Adrenal gland (tissue), 12 donors: ENCODE measurements around the gene DISP2. TPM values are rescaled to one million over a fixed set of nuclear protein-coding genes. Genes with fewer than 3 reads are reported as not detected.

ENCODE experiments used
- DNase-seq, 7 donors: peaks; one replicate each; pipeline ENCODE4 v3.0.0-alpha.2; 2019 to 2020
- H3K27ac ChIP-seq, 5 donors: fragments of 200-600 bp; sonication (generic) in 4 of 5; 1 replicate in 3 of 5; 2 replicates in 2 of 5; pipeline versions ENCODE4 v1.5.1 to v1.8.0; 2016 to 2020; ENCODE audit warnings: mild to moderate bottlenecking in 1 of 5
- H3K27me3 ChIP-seq: fragments of 200-600 bp; 2 replicates; pipeline ENCODE4 v1.8.0; 2021
- H3K36me3 ChIP-seq, 2 donors: fragments of 200-600 bp; replicated peaks in 1 of 2; 1 replicate in 1 of 2; 2 replicates in 1 of 2; pipeline versions ENCODE4 v1.5.1 to v1.8.0; 2018 to 2022
- H3K4me1 ChIP-seq, 2 donors: fragments of 200-600 bp; replicated peaks in 1 of 2; 1 replicate in 1 of 2; 2 replicates in 1 of 2; pipeline versions ENCODE4 v1.5.1 to v1.8.0; 2018 to 2021
- H3K4me3 ChIP-seq, 4 donors: fragments of 200-600 bp; sonication (generic) in 3 of 4; one replicate each; pipeline ENCODE4 v1.5.1; 2016 to 2018
- H3K9me3 ChIP-seq, 3 donors: fragments of 200-600 bp; sonication (generic) in 1 of 3; replicated peaks in 1 of 3; 1 replicate in 2 of 3; 2 replicates in 1 of 3; pipeline versions ENCODE4 v1.5.1 to v1.8.0; 2016 to 2021
- POLR2A ChIP-seq, 2 donors: fragments of 450-650 bp; IDR thresholded peaks; one replicate each; pipeline ENCODE4 v1.6.1; 2017; ENCODE audit warnings: antibody characterized with exemption in 2 of 2, mild to moderate bottlenecking in 2 of 2, moderate library complexity in 1 of 2
- WGBS, 4 donors: extraction: QIAGEN DNeasy Blood & Tissue Kit in 2 of 4; methylation state at CpG; one replicate each; pipeline versions ENCODE4 v1.1.5 to v1.1.7; 2013 to 2017; 5-methylcytosine and 5-hydroxymethylcytosine counted together
- intact Hi-C, 2 donors: fragments of 100-400 bp; cut with DNase I; formaldehyde crosslinking; loops; one replicate each; pipeline versions ENCODE4 v1.14.1 to v1.15.0; 2022 to 2023
- polyA plus RNA-seq, 3 donors: library from polyadenylated mRNA; stranded (reverse); fragments of 200-250 nt in 2 of 3; fragments of 350-450 nt in 1 of 3; fragmentation: Illumina TruSeq in 1 of 3; extraction: RNeasy Lipid Tissue Mini Kit (QIAGEN cat#74804) in 1 of 3; gene quantifications; one replicate each; pipeline ENCODE4 v1.2.3, GENCODE V29; 2013 to 2014
- total RNA-seq, 9 donors: library from RNA; depleted of rRNA in 4 of 9; stranded (reverse); fragments of >200 nt in 4 of 9; fragments of 120-200 nt in 1 of 9; fragmentation: NEBNext Ultra II Directional in 1 of 9; extraction: Animal tissue kit (Norgen Biotek cat#: 25700) in 1 of 9; gene quantifications; one replicate each; pipeline versions ENCODE4 v1.1.0 to v1.2.4, GENCODE V29; 2013 to 2023
- TF ChIP-seq, protein P1 (sequence below), 6 experiments: fragments of 450-650 bp in 4 of 6; fragments of 200-600 bp in 2 of 6; sonication (generic) in 1 of 6; IDR thresholded peaks; 1 replicate in 5 of 6; 2 replicates in 1 of 6; pipeline versions ENCODE4 v1.5.1 to v1.8.0; 2016 to 2021; ENCODE audit warnings: antibody characterized with exemption in 6 of 6, mild to moderate bottlenecking in 2 of 6, moderate library complexity in 1 of 6
- donor health status: healthy with polysubstance abuse.
- donor health status: Bipolar disorder and iron deficiency.
- donor health status: DM: yes; HTN: yes; CAD: no.
- donor health status: DM: no; HTN: no; CAD: no.
- donor health status: DM: no; HTN: no; CAD: no.
- donor health status: DM: yes; HTN: yes; CAD: no.

The DISP2 gene
- total and polyA plus RNA-seq, 12 donors = 0.36 to 19.4 (median 1.2) TPM; not detected in 1

DNA sequence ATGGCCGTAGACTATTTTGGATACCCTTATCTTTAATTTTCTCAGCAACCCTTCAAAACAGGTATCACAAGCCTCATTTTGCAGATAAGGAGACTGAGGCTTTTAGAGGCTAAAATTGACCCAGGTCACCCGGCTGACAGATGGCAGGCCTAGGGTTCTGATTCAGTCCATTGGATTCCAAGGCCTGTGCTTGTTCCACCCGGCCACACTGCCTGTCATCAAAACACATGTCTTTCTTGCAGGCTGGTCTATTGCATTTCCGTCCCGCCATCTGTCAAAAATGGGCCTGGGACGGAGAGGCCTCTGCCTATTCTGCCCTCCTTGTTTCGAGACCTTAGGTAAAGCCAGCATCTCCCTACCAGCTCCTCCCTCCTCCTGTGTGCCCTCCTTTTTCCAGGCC, 26.4 kb upstream of the DISP2 start:
- peak overlapping the region in 1 of 5 donors; percentile 18 for H3K27ac ChIP-seq
- intact Hi-C loops = no loop called here
- no peaks in the 10 kb centered on the region for H3K9me3 ChIP-seq
- no peak overlapping the region for H3K4me3 ChIP-seq
- H3K4me1 ChIP-seq = peaks cover 0 to 29% of the 10 kb centered on the region in 2 donors
- H3K36me3 ChIP-seq = no peaks in the 10 kb centered on the region
- DNase-seq = no peak
- no peaks in the 10 kb centered on the region for H3K27me3 ChIP-seq
- TF ChIP-seq, protein P1, sequence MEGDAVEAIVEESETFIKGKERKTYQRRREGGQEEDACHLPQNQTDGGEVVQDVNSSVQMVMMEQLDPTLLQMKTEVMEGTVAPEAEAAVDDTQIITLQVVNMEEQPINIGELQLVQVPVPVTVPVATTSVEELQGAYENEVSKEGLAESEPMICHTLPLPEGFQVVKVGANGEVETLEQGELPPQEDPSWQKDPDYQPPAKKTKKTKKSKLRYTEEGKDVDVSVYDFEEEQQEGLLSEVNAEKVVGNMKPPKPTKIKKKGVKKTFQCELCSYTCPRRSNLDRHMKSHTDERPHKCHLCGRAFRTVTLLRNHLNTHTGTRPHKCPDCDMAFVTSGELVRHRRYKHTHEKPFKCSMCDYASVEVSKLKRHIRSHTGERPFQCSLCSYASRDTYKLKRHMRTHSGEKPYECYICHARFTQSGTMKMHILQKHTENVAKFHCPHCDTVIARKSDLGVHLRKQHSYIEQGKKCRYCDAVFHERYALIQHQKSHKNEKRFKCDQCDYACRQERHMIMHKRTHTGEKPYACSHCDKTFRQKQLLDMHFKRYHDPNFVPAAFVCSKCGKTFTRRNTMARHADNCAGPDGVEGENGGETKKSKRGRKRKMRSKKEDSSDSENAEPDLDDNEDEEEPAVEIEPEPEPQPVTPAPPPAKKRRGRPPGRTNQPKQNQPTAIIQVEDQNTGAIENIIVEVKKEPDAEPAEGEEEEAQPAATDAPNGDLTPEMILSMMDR (IDR thresholded peaks at IDR 0.05) = no peak
- TF ChIP-seq POLR2A (IDR thresholded peaks at IDR 0.05) = no peak
- WGBS, 4 donors = 90 to 96% (median 90%) methylated on average over 7 of the region's 7 CpGs

DNA sequence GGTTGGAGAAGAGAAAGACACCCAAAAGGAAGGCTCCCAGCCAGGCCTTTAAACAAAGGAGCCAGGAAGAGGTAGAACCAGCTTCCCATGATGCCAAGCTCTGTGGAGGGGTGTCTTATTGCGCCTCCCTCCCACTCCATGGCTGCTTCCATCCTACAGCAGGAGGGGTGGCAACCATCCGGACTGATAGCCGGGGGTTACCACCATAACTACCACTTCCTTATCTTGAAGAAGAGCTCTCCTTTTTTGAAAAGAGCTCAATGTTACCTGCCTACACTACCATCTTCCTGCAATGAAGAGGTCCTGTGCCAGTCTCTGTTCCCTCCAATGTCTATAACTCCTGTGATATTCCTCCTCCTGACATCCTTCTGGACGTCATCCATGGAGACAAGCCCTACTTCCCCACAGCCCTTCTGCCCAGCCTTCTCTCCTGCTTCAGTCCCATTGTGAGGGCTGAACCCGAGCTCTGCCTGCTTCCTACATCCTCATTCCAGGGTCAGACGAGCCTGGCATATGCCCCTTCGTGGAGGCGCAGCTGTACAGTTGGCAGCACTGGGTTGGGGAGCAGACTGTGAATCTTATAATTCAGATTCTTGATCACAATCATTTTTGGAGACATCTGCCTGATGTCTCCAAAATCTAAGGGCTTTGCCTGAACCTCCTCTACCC, 25.8 kb upstream of the DISP2 start:
- no peaks in the 10 kb centered on the region for H3K9me3 ChIP-seq
- 59 to 72% (median 70%) methylated on average over 8 of the region's 8 CpGs for WGBS, 4 donors
- TF ChIP-seq, protein P1 (IDR thresholded peaks at IDR 0.05) = no peak
- TF ChIP-seq POLR2A (IDR thresholded peaks at IDR 0.05) = no peak
- H3K36me3 ChIP-seq = no peaks in the 10 kb centered on the region
- H3K27me3 ChIP-seq = no peaks in the 10 kb centered on the region
- H3K27ac ChIP-seq = peak overlapping the region in 1 of 5 donors; percentile 91
- intact Hi-C loops = no loop called here
- H3K4me3 ChIP-seq = no peak overlapping the region
- H3K4me1 ChIP-seq = peaks cover 0 to 29% of the 10 kb centered on the region in 2 donors
- peak in 1 of 7 donors; percentile 20 for DNase-seq

DNA sequence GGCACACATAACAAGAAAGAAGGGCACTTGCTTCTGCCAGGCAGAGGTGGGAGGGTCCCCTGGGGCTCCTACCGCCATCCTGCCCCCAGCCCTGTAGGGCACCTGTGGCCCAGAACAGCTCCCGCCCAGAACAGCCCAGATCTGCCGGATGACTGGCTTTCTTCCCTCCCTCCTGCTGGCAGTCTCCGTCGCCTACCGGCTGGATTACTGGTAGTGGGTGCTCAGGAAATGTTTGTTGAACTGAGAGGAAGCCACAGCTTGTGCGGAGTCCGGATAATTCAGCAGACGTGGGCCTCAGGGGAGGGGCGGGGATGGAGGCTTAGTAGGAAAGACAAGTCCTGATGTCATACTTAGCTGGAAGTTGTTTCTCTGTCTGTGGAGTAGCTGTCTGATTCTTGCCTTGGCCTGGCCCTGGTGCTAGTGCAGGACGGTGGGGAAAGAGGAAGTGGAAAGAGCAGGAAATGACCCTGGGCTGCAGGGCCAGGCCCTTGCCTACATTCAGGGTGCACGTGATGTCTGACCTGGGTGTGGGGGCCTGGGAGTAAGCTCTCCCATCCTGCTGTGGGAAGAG, 24.0 kb upstream of the DISP2 start:
- no peaks in the 10 kb centered on the region for H3K36me3 ChIP-seq
- peaks cover 10 to 39% of the 10 kb centered on the region in 2 donors for H3K4me1 ChIP-seq
- WGBS, 4 donors = 37 to 61% (median 52%) methylated on average over 10 to 12 of the region's 12 CpGs
- peak in 6 of 7 donors; percentile 68 to 83 (median 72) for DNase-seq
- H3K27ac ChIP-seq = peak overlapping the region; percentile 28 to 91 (median 60)
- TF ChIP-seq, protein P1 (IDR thresholded peaks at IDR 0.05) = no peak
- TF ChIP-seq POLR2A (IDR thresholded peaks at IDR 0.05) = peak in 1 of 2 donors; percentile 26
- no peaks in the 10 kb centered on the region for H3K27me3 ChIP-seq
- no peaks in the 10 kb centered on the region for H3K9me3 ChIP-seq
- peak overlapping the region in 1 of 4 donors; percentile 11 for H3K4me3 ChIP-seq
- intact Hi-C loops = no loop called here

DNA sequence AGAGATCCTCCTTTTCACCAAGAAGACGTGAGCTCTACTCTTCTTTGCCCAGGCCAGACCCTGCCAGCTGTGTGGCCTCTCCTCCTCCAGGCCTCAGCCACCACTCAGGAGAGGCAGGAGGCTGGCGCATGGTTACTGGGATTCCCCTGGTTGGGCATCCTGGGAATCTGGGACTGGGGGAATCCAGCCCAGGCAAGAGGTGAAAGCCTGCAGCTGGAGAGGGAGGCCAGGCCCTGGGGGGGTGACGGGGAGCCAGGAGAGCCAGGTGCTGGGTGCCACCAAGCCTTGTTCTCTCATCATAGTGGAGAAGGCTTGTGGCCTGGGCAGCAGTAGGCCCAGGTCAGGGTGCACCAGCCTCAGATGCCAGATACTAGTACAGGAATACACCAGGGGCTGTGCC, 23.5 kb upstream of the DISP2 start:
- no peaks in the 10 kb centered on the region for H3K27me3 ChIP-seq
- 42 to 89% (median 78%) methylated on average over 2 to 3 of the region's 3 CpGs; no CpG with 5 or more reads in 1 of the 4 donors for WGBS, 4 donors
- TF ChIP-seq POLR2A (IDR thresholded peaks at IDR 0.05) = no peak
- TF ChIP-seq, protein P1 (IDR thresholded peaks at IDR 0.05) = no peak
- peaks cover 15 to 44% of the 10 kb centered on the region in 2 donors for H3K4me1 ChIP-seq
- no peaks in the 10 kb centered on the region for H3K36me3 ChIP-seq
- no peak overlapping the region for H3K4me3 ChIP-seq
- DNase-seq = no peak
- peak overlapping the region; percentile 28 to 91 (median 50) for H3K27ac ChIP-seq
- no peaks in the 10 kb centered on the region for H3K9me3 ChIP-seq
- intact Hi-C loops = no loop called here
